Measurements from ENCODE around the gene ADNP. TPM values are rescaled to one million over a fixed set of nuclear protein-coding genes. Genes with fewer than 3 reads are reported as not detected.
A peak's percentile ranks its signal among the peaks of the same experiment; 100 is the strongest.

The ADNP gene
- total RNA-seq, 1 donor: 26.8 TPM

DNA sequence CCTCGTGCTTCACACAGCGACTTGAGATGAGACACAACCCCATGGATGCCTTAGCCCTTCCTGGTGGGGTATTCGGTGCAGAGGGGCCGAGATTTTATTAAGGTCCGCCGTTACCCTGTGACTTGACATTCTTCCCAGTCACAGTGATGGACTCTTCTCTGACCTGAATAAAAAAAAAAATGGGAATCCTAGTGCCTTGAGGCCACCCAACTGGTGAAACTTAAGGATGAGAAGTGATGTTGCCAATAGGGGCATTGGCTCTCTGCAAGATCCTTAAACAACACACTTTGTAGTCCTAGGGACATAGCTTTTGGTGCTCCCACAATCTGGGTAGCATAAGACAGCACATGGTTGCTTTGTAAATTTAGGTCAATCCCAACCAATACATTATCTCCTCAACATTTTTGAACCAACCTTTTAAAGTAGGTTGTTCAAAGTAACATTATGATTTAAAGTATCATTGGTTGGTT, 814 bp upstream of the ADNP start:
- TF ChIP-seq, protein P1, sequence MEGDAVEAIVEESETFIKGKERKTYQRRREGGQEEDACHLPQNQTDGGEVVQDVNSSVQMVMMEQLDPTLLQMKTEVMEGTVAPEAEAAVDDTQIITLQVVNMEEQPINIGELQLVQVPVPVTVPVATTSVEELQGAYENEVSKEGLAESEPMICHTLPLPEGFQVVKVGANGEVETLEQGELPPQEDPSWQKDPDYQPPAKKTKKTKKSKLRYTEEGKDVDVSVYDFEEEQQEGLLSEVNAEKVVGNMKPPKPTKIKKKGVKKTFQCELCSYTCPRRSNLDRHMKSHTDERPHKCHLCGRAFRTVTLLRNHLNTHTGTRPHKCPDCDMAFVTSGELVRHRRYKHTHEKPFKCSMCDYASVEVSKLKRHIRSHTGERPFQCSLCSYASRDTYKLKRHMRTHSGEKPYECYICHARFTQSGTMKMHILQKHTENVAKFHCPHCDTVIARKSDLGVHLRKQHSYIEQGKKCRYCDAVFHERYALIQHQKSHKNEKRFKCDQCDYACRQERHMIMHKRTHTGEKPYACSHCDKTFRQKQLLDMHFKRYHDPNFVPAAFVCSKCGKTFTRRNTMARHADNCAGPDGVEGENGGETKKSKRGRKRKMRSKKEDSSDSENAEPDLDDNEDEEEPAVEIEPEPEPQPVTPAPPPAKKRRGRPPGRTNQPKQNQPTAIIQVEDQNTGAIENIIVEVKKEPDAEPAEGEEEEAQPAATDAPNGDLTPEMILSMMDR (IDR thresholded peaks at IDR 0.05; ENCODE audit: insufficient read depth, low read depth, low read length): no peak
- peak overlapping the region; percentile 91 for H3K4me3 ChIP-seq (ENCODE audit: low read depth, low read length)

DNA sequence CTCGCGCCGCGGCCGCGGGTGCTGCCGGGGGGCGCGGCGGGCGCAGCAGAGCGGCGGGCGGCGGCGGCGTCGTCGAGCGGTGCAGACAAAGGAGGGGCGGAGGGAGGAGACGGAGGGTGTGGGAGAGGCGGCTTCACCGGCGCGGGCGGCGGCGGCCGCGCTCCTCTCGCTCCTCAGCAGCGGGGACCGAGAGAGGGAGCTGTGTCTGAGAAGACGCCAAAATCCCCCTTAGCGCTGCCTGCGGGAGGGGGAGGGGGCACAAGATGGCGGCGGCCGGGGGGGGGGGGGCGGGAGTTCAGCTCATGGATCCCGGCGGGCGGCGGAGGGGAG, 296 bp downstream of the ADNP start:
- peak overlapping the region; percentile 91 for H3K4me3 ChIP-seq (ENCODE audit: low read depth, low read length)
- TF ChIP-seq, protein P1 (IDR thresholded peaks at IDR 0.05; ENCODE audit: insufficient read depth, low read depth, low read length): no peak
- no peak for DNase-seq (ENCODE audit: low read depth)

More for the DNA sequence above, 814 bp upstream of the ADNP start:
- no peak for DNase-seq (ENCODE audit: low read depth)

DNA sequence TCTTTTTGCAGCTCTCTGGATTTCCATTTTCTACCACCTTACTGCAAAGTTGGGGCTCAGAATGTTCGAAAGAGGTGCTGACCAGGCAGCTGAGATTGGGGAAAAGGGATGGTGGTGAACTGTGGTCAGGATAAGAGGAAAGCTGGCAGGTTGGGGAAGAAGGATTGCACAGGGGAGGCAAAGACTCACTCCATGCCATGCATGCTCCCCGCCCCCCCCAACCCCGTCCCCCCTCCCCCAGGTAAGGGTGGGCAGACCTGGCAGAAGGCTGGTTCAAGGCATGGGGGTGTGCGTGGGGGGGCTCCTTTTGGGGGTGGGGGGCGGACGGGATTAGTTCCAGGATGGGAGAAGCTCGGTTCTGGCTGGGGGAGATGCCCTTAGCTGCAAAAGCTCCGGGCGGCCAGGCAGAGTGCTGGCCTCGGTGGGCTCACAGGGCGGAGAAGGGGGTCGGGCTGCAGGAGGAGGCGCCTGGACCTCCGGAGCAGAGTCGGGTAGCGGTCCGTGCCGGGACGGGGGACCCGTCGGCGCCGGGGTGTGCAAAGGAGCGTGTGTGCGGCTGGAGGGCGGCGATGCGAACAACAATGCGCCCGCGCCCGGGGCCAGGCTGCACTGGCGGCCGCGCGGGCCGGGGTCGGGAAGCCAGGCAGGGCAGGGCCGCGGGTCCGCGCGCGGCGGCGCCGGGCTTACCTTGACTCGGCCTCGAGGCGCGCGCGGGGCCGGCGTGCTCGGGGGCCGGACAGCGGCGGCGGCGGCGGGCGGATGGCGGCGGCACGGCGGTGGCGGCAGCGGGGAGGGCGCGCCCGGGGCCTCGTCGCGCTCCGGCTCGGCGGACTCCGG, 880 bp downstream of the ADNP start:
- no peak for DNase-seq (ENCODE audit: low read depth)

DNA sequence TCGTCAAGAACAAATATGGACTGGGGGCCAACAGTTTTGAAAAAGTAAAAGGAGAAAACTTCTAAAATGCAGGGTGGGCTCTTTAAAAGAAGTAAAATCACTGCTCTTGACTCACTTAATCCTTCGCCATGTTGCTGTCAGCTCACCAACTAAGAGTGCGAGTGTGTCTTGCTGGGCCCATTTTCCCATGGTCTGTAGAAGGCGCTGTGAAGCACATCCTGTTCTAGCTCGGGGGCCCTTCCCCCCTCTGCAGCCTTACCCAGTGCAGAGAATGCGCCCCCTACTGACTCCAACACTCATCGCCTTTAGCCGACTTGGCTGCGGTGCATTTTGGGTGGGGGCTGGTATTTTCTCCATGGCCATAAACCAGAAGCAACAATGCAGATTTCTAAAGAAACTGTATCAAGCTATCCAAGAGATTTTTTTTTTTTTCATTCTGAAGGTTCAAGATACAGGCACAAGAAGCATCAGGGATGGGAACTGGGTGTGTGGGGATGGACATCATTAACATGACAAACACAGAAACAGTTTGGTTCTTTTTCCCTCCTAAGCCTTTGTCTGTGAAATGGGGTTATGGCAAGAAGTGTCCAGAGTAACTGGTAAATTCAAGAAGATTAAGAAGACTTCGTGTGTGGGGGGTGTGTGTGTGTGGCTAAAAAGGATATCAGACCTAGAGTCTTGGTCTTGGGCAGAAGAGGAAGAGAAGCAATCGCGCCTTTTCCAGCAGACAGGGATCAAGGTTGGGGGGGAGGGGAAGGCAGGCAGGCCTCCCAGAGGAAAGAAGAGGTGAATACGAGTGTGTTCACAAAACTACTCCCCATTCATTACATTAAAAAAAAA, 1.7 kb downstream of the ADNP start:
- DNase-seq (ENCODE audit: low read depth): peak; percentile 97
- peak overlapping the region; percentile 91 for H3K4me3 ChIP-seq (ENCODE audit: low read depth, low read length)

More for the DNA sequence above, 880 bp downstream of the ADNP start:
- TF ChIP-seq, protein P1 (IDR thresholded peaks at IDR 0.05; ENCODE audit: insufficient read depth, low read depth, low read length): no peak
- H3K4me3 ChIP-seq (ENCODE audit: low read depth, low read length): peak overlapping the region; percentile 91

DNA sequence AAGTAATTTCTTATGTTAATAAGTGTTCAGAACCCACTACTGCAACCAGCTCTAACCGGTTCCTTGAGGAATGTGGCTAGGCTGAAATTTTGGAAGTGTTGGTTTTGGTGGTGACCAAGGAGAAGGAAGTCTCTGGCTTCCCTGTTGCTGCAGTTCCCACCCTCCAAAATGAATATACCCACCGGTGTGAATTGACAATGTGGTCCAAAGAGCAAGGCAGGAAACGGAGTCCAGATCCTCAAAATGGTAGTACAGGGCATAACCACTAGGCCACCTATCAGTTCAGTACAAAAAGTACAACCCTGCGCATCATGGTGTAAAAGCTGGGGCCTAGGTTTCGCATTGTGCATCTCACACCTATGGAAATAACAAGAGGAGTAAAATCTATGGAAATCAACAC, 2.8 kb downstream of the ADNP start:
- peak overlapping the region; percentile 91 for H3K4me3 ChIP-seq (ENCODE audit: low read depth, low read length)
- TF ChIP-seq, protein P1 (IDR thresholded peaks at IDR 0.05; ENCODE audit: insufficient read depth, low read depth, low read length): peak; percentile 4
- no peak for DNase-seq (ENCODE audit: low read depth)

More for the DNA sequence above, 1.7 kb downstream of the ADNP start:
- TF ChIP-seq, protein P1 (IDR thresholded peaks at IDR 0.05; ENCODE audit: insufficient read depth, low read depth, low read length): peak; percentile 99

DNA sequence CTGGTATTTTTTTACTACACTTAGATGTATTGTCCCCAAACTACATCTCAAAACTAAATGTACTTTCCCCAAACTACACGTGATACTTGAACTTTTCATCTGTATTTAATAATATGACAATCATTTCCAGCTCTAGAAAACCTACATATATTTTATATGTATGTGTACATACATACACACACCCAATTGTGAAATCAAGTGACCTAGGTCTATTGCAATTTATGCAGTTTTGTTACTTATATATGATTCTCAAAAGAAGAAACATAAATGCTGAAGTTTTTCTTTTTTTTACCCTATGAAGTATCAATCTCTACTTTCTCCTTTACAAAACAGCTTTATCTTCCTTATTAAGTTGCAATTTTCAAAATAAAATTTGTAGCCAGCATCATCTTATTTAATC, 4.7 kb downstream of the ADNP start:
- DNase-seq (ENCODE audit: low read depth): no peak
- H3K4me3 ChIP-seq (ENCODE audit: low read depth, low read length): no peak overlapping the region
- TF ChIP-seq, protein P1 (IDR thresholded peaks at IDR 0.05; ENCODE audit: insufficient read depth, low read depth, low read length): no peak
